ENCODE data around the gene BACH2. TPM values are rescaled to one million over a fixed set of nuclear protein-coding genes. Genes with fewer than 3 reads are reported as not detected.
A peak's percentile ranks its signal among the peaks of the same experiment; 100 is the strongest.
"Not testable (repeated sequence)": the region's sequence is repeated elsewhere in the genome, so short reads cannot be mapped to it uniquely, and the experiment has no call there.

BACH2 gene
- polyA plus RNA-seq, 10 donors: 4.1 to 7.4 (median 5.1) TPM

- DNase-seq: no peak
Measured at GRCh38 chr6:90302320-90302719, 5.7 kb upstream of the BACH2 start.

GRCh38 chr6:90301816-90302215 lies 5.2 kb upstream of the BACH2 start:
- DNase-seq: no peak

GRCh38 chr6:90298459-90299053 lies 1.9 kb upstream of the BACH2 start:
- no peak for DNase-seq

- DNase-seq: peak in 1 of 3 donors; percentile 24
Measured at GRCh38 chr6:90297867-90298381, 1.3 kb upstream of the BACH2 start.

GRCh38 chr6:90297115-90297866 lies 648 bp upstream of the BACH2 start:
- no peak for DNase-seq

GRCh38 chr6:90295854-90296340 lies 746 bp downstream of the BACH2 start:
- DNase-seq: peak; percentile 80 to 96 (median 92)

GRCh38 chr6:90294989-90295853 lies 1.4 kb downstream of the BACH2 start:
- peak; percentile 36 to 85 (median 56) for DNase-seq

GRCh38 chr6:90294614-90294988 lies 2.0 kb downstream of the BACH2 start:
- peak in 2 of 3 donors; percentile 38 to 66 for DNase-seq

GRCh38 chr6:90294008-90294511 lies 2.6 kb downstream of the BACH2 start:
- DNase-seq: no peak

GRCh38 chr6:90293319-90293953 lies 3.2 kb downstream of the BACH2 start:
- no peak for DNase-seq

GRCh38 chr6:90291565-90291964 lies 5.1 kb downstream of the BACH2 start:
- no peak for DNase-seq

- peak; percentile 24 to 46 (median 26) for DNase-seq
Measured at GRCh38 chr6:90290811-90291420, 5.7 kb downstream of the BACH2 start.

GRCh38 chr6:90289902-90290301 lies 6.7 kb downstream of the BACH2 start:
- DNase-seq: no peak

GRCh38 chr6:90288404-90288803 lies 8.2 kb downstream of the BACH2 start:
- no peak for DNase-seq

- no peak for DNase-seq
Measured at GRCh38 chr6:90286884-90287488, 9.7 kb downstream of the BACH2 start.

- DNase-seq: peak; percentile 83 to 90 (median 87)
Measured at GRCh38 chr6:90285611-90286381, 10.8 kb downstream of the BACH2 start.

GRCh38 chr6:90285042-90285481 lies 11.6 kb downstream of the BACH2 start:
- peak in 2 of 3 donors; percentile 31 to 54 for DNase-seq

GRCh38 chr6:90284236-90285041 lies 12.2 kb downstream of the BACH2 start:
- DNase-seq: peak; percentile 60 to 82 (median 81)

- DNase-seq: not testable (repeated sequence)
Measured at GRCh38 chr6:90282265-90282664, 14.4 kb downstream of the BACH2 start.

All from muscle of back (tissue), 11 donors.